ENCODE data around the gene TBCEL. TPM values are rescaled to one million over a fixed set of nuclear protein-coding genes. Genes with fewer than 3 reads are reported as not detected.

Gene TBCEL
- total RNA-seq, 1 experiment from 2014 or later, result 23.2 TPM

DNA sequence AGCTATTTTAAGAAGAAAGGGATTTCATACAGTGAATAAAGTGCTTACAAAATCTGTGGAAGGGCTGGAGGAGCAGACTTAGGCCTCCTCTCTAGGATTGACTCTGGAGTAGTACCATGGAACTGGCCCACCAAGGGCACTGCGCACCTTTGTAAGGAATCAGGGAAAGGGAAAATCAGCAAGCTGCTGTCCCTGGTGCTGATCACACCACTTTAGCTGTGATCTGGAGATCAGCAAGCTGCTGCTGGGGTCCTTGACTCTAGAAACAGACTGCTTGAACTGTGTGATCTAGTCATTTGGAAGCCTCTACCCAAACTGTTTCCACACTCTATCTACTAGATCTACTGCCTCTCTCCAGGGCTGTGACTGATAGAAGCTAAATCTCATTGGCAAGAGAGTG lies 58.8 kb downstream of the TBCEL start:
- no peak overlapping the region for H3K4me3 ChIP-seq (ENCODE audit: low read depth in 2 of 2, low read length in 2 of 2)
- no peak overlapping the region for H3K27ac ChIP-seq (ENCODE audit: low read length)
- ATAC-seq (no peak), DNase-seq (ENCODE audit: low read depth, low spot score) (no peak)
- no peaks in the 10 kb centered on the region for H3K36me3 ChIP-seq (ENCODE audit: control insufficient read depth, insufficient read depth, low read length)
- no TSS peak for BruUV-seq (replicated peaks)
- intact Hi-C loops (cut with micrococcal nuclease; ENCODE audit: unreplicated experiment) (no loop called here), in situ Hi-C loops (cut with HindIII; ENCODE audit: low pct_unique_long_range_greater_than_20kb, low sequenced_read_pairs) (no loop called here)
- H3K9me3 ChIP-seq (ENCODE audit: control insufficient read depth, insufficient read depth, low read depth, low read length), result no peaks in the 10 kb centered on the region
- H3K4me1 ChIP-seq (ENCODE audit: control insufficient read depth, insufficient read depth, low read length), result no peaks in the 10 kb centered on the region
- no peaks in the 10 kb centered on the region for H3K27me3 ChIP-seq (ENCODE audit: control insufficient read depth, insufficient read depth, low read length)
- TF ChIP-seq, protein P1, sequence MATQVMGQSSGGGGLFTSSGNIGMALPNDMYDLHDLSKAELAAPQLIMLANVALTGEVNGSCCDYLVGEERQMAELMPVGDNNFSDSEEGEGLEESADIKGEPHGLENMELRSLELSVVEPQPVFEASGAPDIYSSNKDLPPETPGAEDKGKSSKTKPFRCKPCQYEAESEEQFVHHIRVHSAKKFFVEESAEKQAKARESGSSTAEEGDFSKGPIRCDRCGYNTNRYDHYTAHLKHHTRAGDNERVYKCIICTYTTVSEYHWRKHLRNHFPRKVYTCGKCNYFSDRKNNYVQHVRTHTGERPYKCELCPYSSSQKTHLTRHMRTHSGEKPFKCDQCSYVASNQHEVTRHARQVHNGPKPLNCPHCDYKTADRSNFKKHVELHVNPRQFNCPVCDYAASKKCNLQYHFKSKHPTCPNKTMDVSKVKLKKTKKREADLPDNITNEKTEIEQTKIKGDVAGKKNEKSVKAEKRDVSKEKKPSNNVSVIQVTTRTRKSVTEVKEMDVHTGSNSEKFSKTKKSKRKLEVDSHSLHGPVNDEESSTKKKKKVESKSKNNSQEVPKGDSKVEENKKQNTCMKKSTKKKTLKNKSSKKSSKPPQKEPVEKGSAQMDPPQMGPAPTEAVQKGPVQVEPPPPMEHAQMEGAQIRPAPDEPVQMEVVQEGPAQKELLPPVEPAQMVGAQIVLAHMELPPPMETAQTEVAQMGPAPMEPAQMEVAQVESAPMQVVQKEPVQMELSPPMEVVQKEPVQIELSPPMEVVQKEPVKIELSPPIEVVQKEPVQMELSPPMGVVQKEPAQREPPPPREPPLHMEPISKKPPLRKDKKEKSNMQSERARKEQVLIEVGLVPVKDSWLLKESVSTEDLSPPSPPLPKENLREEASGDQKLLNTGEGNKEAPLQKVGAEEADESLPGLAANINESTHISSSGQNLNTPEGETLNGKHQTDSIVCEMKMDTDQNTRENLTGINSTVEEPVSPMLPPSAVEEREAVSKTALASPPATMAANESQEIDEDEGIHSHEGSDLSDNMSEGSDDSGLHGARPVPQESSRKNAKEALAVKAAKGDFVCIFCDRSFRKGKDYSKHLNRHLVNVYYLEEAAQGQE (IDR thresholded peaks at IDR 0.05; ENCODE audit: insufficient read depth in 1 of 2, low read depth in 2 of 2, low read length in 1 of 2), result peak; percentile 93 to 94
- TF ChIP-seq SIN3A (IDR thresholded peaks at IDR 0.05; ENCODE audit: borderline replicate concordance, insufficient read depth, low read depth, low read length), result no peak
- ChIA-PET POLR2A (no interaction called here), CTCF (no interaction called here)

DNA sequence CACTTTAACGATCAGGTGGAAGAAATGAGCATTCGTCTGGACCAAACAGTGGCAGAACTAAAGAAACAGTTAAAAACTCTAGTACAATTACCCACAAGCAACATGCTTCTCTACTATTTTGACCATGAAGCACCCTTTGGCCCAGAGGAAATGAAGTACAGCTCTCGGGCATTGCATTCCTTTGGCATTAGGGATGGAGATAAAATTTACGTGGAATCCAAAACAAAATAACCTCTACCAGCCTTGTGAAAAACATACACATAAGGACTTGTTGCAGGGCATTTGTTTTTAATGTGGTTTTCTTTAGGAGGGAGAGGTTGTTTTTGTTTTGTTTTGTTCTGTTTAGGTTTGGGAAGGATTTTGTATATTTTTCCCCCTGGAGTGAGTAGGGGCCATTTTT lies 63.0 kb downstream of the TBCEL start:
- no peak overlapping the region for H3K4me3 ChIP-seq (ENCODE audit: low read depth in 2 of 2, low read length in 2 of 2)
- intact Hi-C loops (cut with micrococcal nuclease; ENCODE audit: unreplicated experiment), result no loop called here
- ChIA-PET CTCF (no interaction called here), POLR2A (no interaction called here)
- ATAC-seq, result peak; percentile 38; the same call in 1 of the 2 replicates
- DNase-seq (ENCODE audit: low read depth, low spot score), result no peak
- H3K4me1 ChIP-seq (ENCODE audit: control insufficient read depth, insufficient read depth, low read length), result no peaks in the 10 kb centered on the region
- no peaks in the 10 kb centered on the region for H3K36me3 ChIP-seq (ENCODE audit: control insufficient read depth, insufficient read depth, low read length)
- no TSS peak for BruUV-seq (replicated peaks)
- TF ChIP-seq TCF7L2 (IDR thresholded peaks at IDR 0.05; ENCODE audit: low read depth, low read length) (no peak), POLR2AphosphoS5 (IDR thresholded peaks at IDR 0.05; ENCODE audit: low read depth, low read length) (no peak), SIN3A (IDR thresholded peaks at IDR 0.05; ENCODE audit: borderline replicate concordance, insufficient read depth, low read depth, low read length) (no peak)
- TF ChIP-seq, protein P1 (IDR thresholded peaks at IDR 0.05; ENCODE audit: insufficient read depth in 1 of 2, low read depth in 2 of 2, low read length in 1 of 2), result no peak
- TF ChIP-seq, protein P2, sequence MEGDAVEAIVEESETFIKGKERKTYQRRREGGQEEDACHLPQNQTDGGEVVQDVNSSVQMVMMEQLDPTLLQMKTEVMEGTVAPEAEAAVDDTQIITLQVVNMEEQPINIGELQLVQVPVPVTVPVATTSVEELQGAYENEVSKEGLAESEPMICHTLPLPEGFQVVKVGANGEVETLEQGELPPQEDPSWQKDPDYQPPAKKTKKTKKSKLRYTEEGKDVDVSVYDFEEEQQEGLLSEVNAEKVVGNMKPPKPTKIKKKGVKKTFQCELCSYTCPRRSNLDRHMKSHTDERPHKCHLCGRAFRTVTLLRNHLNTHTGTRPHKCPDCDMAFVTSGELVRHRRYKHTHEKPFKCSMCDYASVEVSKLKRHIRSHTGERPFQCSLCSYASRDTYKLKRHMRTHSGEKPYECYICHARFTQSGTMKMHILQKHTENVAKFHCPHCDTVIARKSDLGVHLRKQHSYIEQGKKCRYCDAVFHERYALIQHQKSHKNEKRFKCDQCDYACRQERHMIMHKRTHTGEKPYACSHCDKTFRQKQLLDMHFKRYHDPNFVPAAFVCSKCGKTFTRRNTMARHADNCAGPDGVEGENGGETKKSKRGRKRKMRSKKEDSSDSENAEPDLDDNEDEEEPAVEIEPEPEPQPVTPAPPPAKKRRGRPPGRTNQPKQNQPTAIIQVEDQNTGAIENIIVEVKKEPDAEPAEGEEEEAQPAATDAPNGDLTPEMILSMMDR (IDR thresholded peaks at IDR 0.05), result no peak
- no peaks in the 10 kb centered on the region for H3K27me3 ChIP-seq (ENCODE audit: control insufficient read depth, insufficient read depth, low read length)
- in situ Hi-C loops (cut with HindIII; ENCODE audit: low pct_unique_long_range_greater_than_20kb, low sequenced_read_pairs), result no loop called here
- H3K9me3 ChIP-seq (ENCODE audit: control insufficient read depth, insufficient read depth, low read depth, low read length), result no peaks in the 10 kb centered on the region
- H3K27ac ChIP-seq (ENCODE audit: low read length), result no peak overlapping the region

All from Panc1 (cell line).